Stimulated activated CD8-positive, alpha-beta memory T cell treated with anti-CD3 and anti-CD28 coated beads, Interleukin-4, amount 100 ng/mL, for 4 hours (primary cell): Measurements from ENCODE around the gene CEBPA.
"Not testable (repeated sequence)": the region's sequence is repeated elsewhere in the genome, so short reads cannot be mapped to it uniquely, and the experiment has no call there.

Experiments used
- DNase-seq, 2 donors: peaks; one replicate each; pipeline ENCODE4 v3.0.0-alpha.2; 2020; ENCODE audit warnings: low read depth in 2 of 2, low spot score in 1 of 2

The CEBPA gene

GRCh38 chr19:33325920-33326319 lies 23.6 kb upstream of the CEBPA start:
- DNase-seq, result no peak

- DNase-seq, result no peak
Measured at GRCh38 chr19:33324628-33325027, 22.3 kb upstream of the CEBPA start.

- DNase-seq, result no peak
Measured at GRCh38 chr19:33323093-33323820, 20.9 kb upstream of the CEBPA start.

- DNase-seq, result no peak
Measured at GRCh38 chr19:33320636-33321035, 18.3 kb upstream of the CEBPA start.

- DNase-seq, result not testable (repeated sequence)
Measured at GRCh38 chr19:33317991-33318390, 15.7 kb upstream of the CEBPA start.

GRCh38 chr19:33317517-33317916 lies 15.2 kb upstream of the CEBPA start:
- no peak for DNase-seq

- no peak for DNase-seq
Measured at GRCh38 chr19:33316541-33317264, 14.4 kb upstream of the CEBPA start.

- not testable (repeated sequence) for DNase-seq
Measured at GRCh38 chr19:33312808-33313207, 10.5 kb upstream of the CEBPA start.

- no peak for DNase-seq
Measured at GRCh38 chr19:33312065-33312464, 9.7 kb upstream of the CEBPA start.

- DNase-seq, result no peak
Measured at GRCh38 chr19:33311326-33311682, 9.0 kb upstream of the CEBPA start.

- no peak for DNase-seq
Measured at GRCh38 chr19:33310606-33311325, 8.4 kb upstream of the CEBPA start.

GRCh38 chr19:33309826-33310225 lies 7.5 kb upstream of the CEBPA start:
- no peak for DNase-seq

GRCh38 chr19:33306853-33307792 lies 4.8 kb upstream of the CEBPA start:
- no peak for DNase-seq

GRCh38 chr19:33306191-33306590 lies 3.9 kb upstream of the CEBPA start:
- DNase-seq, result no peak

GRCh38 chr19:33304760-33305647 lies 2.7 kb upstream of the CEBPA start:
- no peak for DNase-seq

- no peak for DNase-seq
Measured at GRCh38 chr19:33304371-33304759, 2.0 kb upstream of the CEBPA start.

- no peak for DNase-seq
Measured at GRCh38 chr19:33303791-33304345, 1.5 kb upstream of the CEBPA start.

- no peak for DNase-seq
Measured at GRCh38 chr19:33302974-33303790, 848 bp upstream of the CEBPA start.

GRCh38 chr19:33301900-33302174 lies 497 bp downstream of the CEBPA start:
- no peak for DNase-seq
